Activated naive CD4-positive, alpha-beta T cell treated with anti-CD3 and anti-CD28 coated beads, Interleukin-2, amount 10 ng/mL, durations not matched to agents 7 days and 5 days (primary cell): ENCODE results near the gene ARPC4.

Experiments used
- CTCF ChIA-PET: fragments of 350-600 bp; sonication (Branson Sonifier 250); formaldehyde crosslinking; loops from one replicate; lab custom pipeline; 2021; ENCODE audit warnings: antibody characterized with exemption; lab: Charles Lee
- DNase-seq: peaks from one replicate; pipeline ENCODE4 v3.0.0-alpha.2; 2020
- H3K27ac Mint-ChIP-seq: one replicate; pipeline ENCODE4 v1.8.0; 2021; ENCODE audit warnings: mild to moderate bottlenecking, moderate library complexity, mixed read lengths
- H3K27me3 Mint-ChIP-seq: one replicate; pipeline ENCODE4 v1.8.0; 2021; ENCODE audit warnings: mild to moderate bottlenecking, mixed read lengths
- H3K36me3 Mint-ChIP-seq: one replicate; pipeline ENCODE4 v1.8.0; 2021; ENCODE audit warnings: mixed read lengths
- H3K4me1 Mint-ChIP-seq: one replicate; pipeline ENCODE4 v1.8.0; 2021; ENCODE audit warnings: mixed read lengths
- H3K4me3 Mint-ChIP-seq: one replicate; pipeline ENCODE4 v1.8.0; 2021; ENCODE audit warnings: mild to moderate bottlenecking, moderate library complexity, mixed read lengths
- H3K9me3 Mint-ChIP-seq: one replicate; pipeline ENCODE4 v1.8.0; 2021; ENCODE audit warnings: mixed read lengths

ARPC4 gene

GRCh38 chr3:9825451-9826040 is 32.7 kb downstream of the ARPC4 start:
- Mint-ChIP-seq H3K27ac (no peak overlapping the region), H3K27me3 (no peaks in the 10 kb centered on the region)

GRCh38 chr3:9826815-9827573 is 34.1 kb downstream of the ARPC4 start:
- peak; percentile 46 for DNase-seq
- CTCF ChIA-PET = interaction anchor here (0.7 to 2.8 kb wide), 7 partner anchors 15 to 465 kb away, joined by 3 to 18 read pairs (median 3); partner anchors contain the start of genes CRELD1 and RPUSD3
- no peaks in the 10 kb centered on the region for H3K27me3 Mint-ChIP-seq
- H3K27ac Mint-ChIP-seq = peak overlapping the region; percentile 55
- H3K36me3 Mint-ChIP-seq = peaks cover 20% of the 10 kb centered on the region
- H3K9me3 Mint-ChIP-seq = no peaks in the 10 kb centered on the region
- no peak overlapping the region for H3K4me3 Mint-ChIP-seq
- peaks cover 3% of the 10 kb centered on the region for H3K4me1 Mint-ChIP-seq

More at GRCh38 chr3:9825451-9826040, 32.7 kb downstream of the ARPC4 start:
- Mint-ChIP-seq H3K4me3 (no peak overlapping the region), H3K36me3 (peaks cover 15% of the 10 kb centered on the region), H3K4me1 (no peaks in the 10 kb centered on the region), H3K9me3 (no peaks in the 10 kb centered on the region)
- CTCF ChIA-PET = interaction anchor here (0.9 kb wide), 1 partner anchor 121 kb away, joined by 3 read pairs; no protein-coding TSS in a partner anchor
- DNase-seq = no peak

- CTCF ChIA-PET = interaction anchor here (0.9 to 2.8 kb wide), 5 partner anchors 92 to 492 kb away, joined by 3 to 18 read pairs (median 3); partner anchors contain the start of genes CRELD1 and SEC13
- no peaks in the 10 kb centered on the region for H3K27me3 Mint-ChIP-seq
- DNase-seq = no peak
- H3K4me3 Mint-ChIP-seq = no peak overlapping the region
- peaks cover 3% of the 10 kb centered on the region for H3K4me1 Mint-ChIP-seq
- H3K36me3 Mint-ChIP-seq = peaks cover 23% of the 10 kb centered on the region
- H3K9me3 Mint-ChIP-seq = no peaks in the 10 kb centered on the region
- H3K27ac Mint-ChIP-seq = no peak overlapping the region
Measured at GRCh38 chr3:9828801-9829755, 36.2 kb downstream of the ARPC4 start.

- peaks cover 26% of the 10 kb centered on the region for H3K36me3 Mint-ChIP-seq
- H3K4me1 Mint-ChIP-seq = peaks cover 3% of the 10 kb centered on the region
- no peak for DNase-seq
- CTCF ChIA-PET = interaction anchor here (1.9 kb wide), 1 partner anchor 101 kb away, joined by 4 read pairs; the partner anchor contains the start of gene CRELD1
- no peak overlapping the region for H3K4me3 Mint-ChIP-seq
- H3K27ac Mint-ChIP-seq = no peak overlapping the region
- H3K27me3 Mint-ChIP-seq = no peaks in the 10 kb centered on the region
- H3K9me3 Mint-ChIP-seq = no peaks in the 10 kb centered on the region
Measured at GRCh38 chr3:9831253-9831652, 38.4 kb downstream of the ARPC4 start.

GRCh38 chr3:9833078-9833477 is 40.2 kb downstream of the ARPC4 start:
- DNase-seq = no peak
- CTCF ChIA-PET = interaction anchor here (1.1 kb wide), 1 partner anchor 26 kb away, joined by 3 read pairs; no protein-coding TSS in a partner anchor
- Mint-ChIP-seq H3K4me1 (peaks cover 3% of the 10 kb centered on the region), H3K4me3 (no peak overlapping the region), H3K27me3 (no peaks in the 10 kb centered on the region), H3K36me3 (peaks cover 20% of the 10 kb centered on the region), H3K27ac (no peak overlapping the region), H3K9me3 (no peaks in the 10 kb centered on the region)

- Mint-ChIP-seq H3K36me3 (peaks cover 23% of the 10 kb centered on the region), H3K4me3 (no peak overlapping the region), H3K27ac (no peak overlapping the region), H3K4me1 (peaks cover 3% of the 10 kb centered on the region), H3K9me3 (no peaks in the 10 kb centered on the region), H3K27me3 (no peaks in the 10 kb centered on the region)
- CTCF ChIA-PET = interaction anchor here (1.0 kb wide), 1 partner anchor 52 kb away, joined by 3 read pairs; no protein-coding TSS in a partner anchor
- DNase-seq = no peak
Measured at GRCh38 chr3:9834520-9835380, 41.9 kb downstream of the ARPC4 start.

GRCh38 chr3:9837701-9838582 is 45.1 kb downstream of the ARPC4 start:
- Mint-ChIP-seq H3K4me1 (peaks cover 11% of the 10 kb centered on the region), H3K36me3 (peaks cover 31% of the 10 kb centered on the region), H3K4me3 (no peak overlapping the region), H3K9me3 (no peaks in the 10 kb centered on the region), H3K27me3 (no peaks in the 10 kb centered on the region), H3K27ac (no peak overlapping the region)
- no peak for DNase-seq
- CTCF ChIA-PET = no interaction called here

- no peaks in the 10 kb centered on the region for H3K9me3 Mint-ChIP-seq
- H3K27ac Mint-ChIP-seq = no peak overlapping the region
- peaks cover 31% of the 10 kb centered on the region for H3K36me3 Mint-ChIP-seq
Measured at GRCh38 chr3:9838856-9839255, 46.0 kb downstream of the ARPC4 start.

GRCh38 chr3:9841015-9841414 is 48.1 kb downstream of the ARPC4 start:
- Mint-ChIP-seq H3K4me1 (peaks cover 35% of the 10 kb centered on the region), H3K9me3 (no peaks in the 10 kb centered on the region), H3K36me3 (peaks cover 28% of the 10 kb centered on the region), H3K27ac (no peak overlapping the region), H3K27me3 (no peaks in the 10 kb centered on the region), H3K4me3 (no peak overlapping the region)
- CTCF ChIA-PET = interaction anchor here (1.4 kb wide), 1 partner anchor 13 kb away, joined by 4 read pairs; no protein-coding TSS in a partner anchor
- DNase-seq = no peak

More at GRCh38 chr3:9838856-9839255, 46.0 kb downstream of the ARPC4 start:
- no peak for DNase-seq
- Mint-ChIP-seq H3K4me3 (no peak overlapping the region), H3K27me3 (no peaks in the 10 kb centered on the region), H3K4me1 (peaks cover 19% of the 10 kb centered on the region)
- CTCF ChIA-PET = no interaction called here

- Mint-ChIP-seq H3K27ac (peak within 1 kb of the TSS; percentile 90), H3K9me3 (no peaks in the 10 kb centered on the region), H3K4me3 (peak within 1 kb of the TSS; percentile 98), H3K27me3 (no peaks in the 10 kb centered on the region), H3K36me3 (peaks cover 21% of the 10 kb centered on the region), H3K4me1 (peaks cover 40% of the 10 kb centered on the region)
- DNase-seq = peak; percentile 97
- CTCF ChIA-PET = interaction anchor here (0.8 to 1.8 kb wide), 4 partner anchors 17 to 102 kb away, joined by 3 to 5 read pairs (median 3); no protein-coding TSS in a partner anchor
Measured at GRCh38 chr3:9843715-9844438, 51.0 kb downstream of the ARPC4 start, which contains the start of gene RPUSD3. RPUSD3 (minus strand) TSS chr3:9844008; CDS start chr3:9843990, 18 bp downstream.

GRCh38 chr3:9846231-9846630 is 53.3 kb downstream of the ARPC4 start:
- Mint-ChIP-seq H3K27ac (no peak overlapping the region), H3K4me1 (peaks cover 40% of the 10 kb centered on the region), H3K27me3 (peaks cover 2% of the 10 kb centered on the region), H3K9me3 (no peaks in the 10 kb centered on the region), H3K36me3 (peaks cover 11% of the 10 kb centered on the region), H3K4me3 (no peak overlapping the region)
- no peak for DNase-seq
- CTCF ChIA-PET = interaction anchor here (0.7 to 1.8 kb wide), 2 partner anchors 85 to 264 kb away, joined by 3 to 4 read pairs; no protein-coding TSS in a partner anchor
